Endothelial cell of umbilical vein (primary cell): Measurements from ENCODE around the gene MEGF11. TPM values are rescaled to one million over a fixed set of nuclear protein-coding genes. Genes with fewer than 3 reads are reported as not detected.
A peak's percentile ranks its signal among the peaks of the same experiment; 100 is the strongest.

Experiments
- BruUV-seq: library from RNA; stranded (reverse); fragments of 400-500 nt; replicated peaks from 2 replicates; lab custom pipeline; 2021; lab: Mats Ljungman, UMichigan
- CTCF ChIA-PET: fragments of 300-600, 350-600 bp; sonication (Branson Sonifier 250); formaldehyde crosslinking; loops from one replicate; lab custom pipeline; 2021; ENCODE audit warnings: antibody characterized with exemption, inconsistent platforms; lab: Charles Lee
- POLR2A ChIA-PET: fragments of 300-600, 350-600 bp; sonication (Branson Sonifier 250); formaldehyde crosslinking; loops from one replicate; lab custom pipeline; 2021; ENCODE audit warnings: antibody characterized with exemption, inconsistent platforms; lab: Charles Lee
- DNase-seq: peaks from one replicate; pipeline ENCODE4 v3.0.0-alpha.2; 2011; ENCODE audit warnings: low read depth, low spot score
- FAIRE-seq: peaks from 2 replicates; lab custom pipeline; 2011; peaks lifted over from hg19 to GRCh38; lab: Jason Lieb, UNC
- H2AFZ ChIP-seq: 2 replicates; pipeline ENCODE4 v1.6.0; 2012; ENCODE audit warnings: low read depth, low read length, control low read depth, inconsistent platforms
- H3K27ac ChIP-seq: 2 replicates; pipeline ENCODE4 v1.5.1; 2011; ENCODE audit warnings: low read depth, mild to moderate bottlenecking, control low read depth, low read length, moderate library complexity; ENCODE audit not compliant: insufficient read depth
- H3K27me3 ChIP-seq, 2 experiments: 2 replicates each; pipeline versions ENCODE4 v1.6.0 to v1.6.1; 2011; ENCODE audit warnings: low read length in 2 of 2, mixed read lengths in 1 of 2; ENCODE audit not compliant: control insufficient read depth in 2 of 2, insufficient read depth in 2 of 2
- H3K36me3 ChIP-seq, 2 experiments: 2 replicates in 1 of 2; 3 replicates in 1 of 2; pipeline ENCODE4 v1.5.1; 2011; ENCODE audit warnings: low read length in 2 of 2, mild to moderate bottlenecking in 1 of 2, moderate library complexity in 1 of 2; ENCODE audit not compliant: control insufficient read depth in 2 of 2, insufficient read depth in 2 of 2; ENCODE audit errors: extremely low read depth in 1 of 2
- H3K4me1 ChIP-seq: 3 replicates; pipeline ENCODE4 v1.5.1; 2011; ENCODE audit warnings: mild to moderate bottlenecking, low read length; ENCODE audit not compliant: control insufficient read depth, insufficient read depth; ENCODE audit errors: extremely low read depth
- H3K4me2 ChIP-seq: 2 replicates; pipeline ENCODE4 v1.6.1; 2011; ENCODE audit warnings: low read length, control low read depth, mixed read lengths; ENCODE audit not compliant: insufficient read depth
- H3K4me3 ChIP-seq, 3 experiments: fragments of 200-600 bp in 1 of 3; sonication (generic), shearing (Covaris generic) in 1 of 3; replicated peaks in 1 of 3; 2 replicates each; pipeline ENCODE4 v1.5.1; 2011 to 2016; ENCODE audit warnings: control low read depth in 3 of 3, low read length in 3 of 3, mild to moderate bottlenecking in 2 of 3, inconsistent platforms in 1 of 3, low read depth in 1 of 3, moderate library complexity in 1 of 3; ENCODE audit not compliant: insufficient read depth in 1 of 3
- H3K79me2 ChIP-seq: 2 replicates; pipeline ENCODE4 v1.6.0; 2012; ENCODE audit warnings: low read length, inconsistent platforms; ENCODE audit not compliant: control insufficient read depth, insufficient read depth
- H3K9ac ChIP-seq: replicated peaks from 2 replicates; pipeline ENCODE3; 2011; ENCODE audit warnings: low read length, control low read depth; ENCODE audit not compliant: insufficient read depth; ENCODE audit errors: extremely low read depth
- H3K9me1 ChIP-seq: replicated peaks from 3 replicates; pipeline ENCODE4 v1.6.0; 2011; ENCODE audit warnings: mild to moderate bottlenecking, low read length; ENCODE audit not compliant: control insufficient read depth, insufficient read depth; ENCODE audit errors: extremely low read depth
- H3K9me3 ChIP-seq: replicated peaks from 2 replicates; pipeline ENCODE4 v1.5.1; 2012; ENCODE audit warnings: low read length, inconsistent platforms; ENCODE audit not compliant: control insufficient read depth, insufficient read depth
- H4K20me1 ChIP-seq: replicated peaks from 2 replicates; pipeline ENCODE3; 2011; ENCODE audit warnings: mild to moderate bottlenecking, low read length; ENCODE audit not compliant: control insufficient read depth, insufficient read depth; ENCODE audit errors: extremely low read depth
- EZH2 ChIP-seq: IDR thresholded peaks from 2 replicates; pipeline ENCODE4 v1.6.1; 2012; ENCODE audit warnings: borderline replicate concordance, low read depth, mild to moderate bottlenecking, moderate library complexity, low read length, inconsistent platforms; ENCODE audit not compliant: severe bottlenecking
- FOS ChIP-seq: IDR thresholded peaks from 2 replicates; pipeline ENCODE4 v1.6.1; 2011; ENCODE audit warnings: mild to moderate bottlenecking, low read length, moderate library complexity, borderline replicate concordance; ENCODE audit not compliant: insufficient read depth
- GATA2 ChIP-seq: IDR thresholded peaks from 2 replicates; pipeline ENCODE4 v1.7.0; 2011; ENCODE audit warnings: low read depth, mild to moderate bottlenecking, moderate library complexity, mixed read lengths, low read length; ENCODE audit not compliant: insufficient read length, insufficient read depth
- JUN ChIP-seq: IDR thresholded peaks from 2 replicates; pipeline ENCODE4 v1.6.1; 2011; ENCODE audit warnings: borderline replicate concordance, low read depth; ENCODE audit not compliant: insufficient read length, insufficient read depth
- MYC ChIP-seq: IDR thresholded peaks from one replicate; pipeline ENCODE4 v1.6.1; 2011; ENCODE audit warnings: mild to moderate bottlenecking, low read depth, low read length
- POLR2A ChIP-seq: IDR thresholded peaks from 2 replicates; pipeline ENCODE4 v1.6.1; 2012; ENCODE audit warnings: low read depth, mild to moderate bottlenecking, control low read depth, low read length
- POLR2AphosphoS5 ChIP-seq: IDR thresholded peaks from 2 replicates; pipeline ENCODE4 v1.6.1; 2012; ENCODE audit warnings: low read depth, mild to moderate bottlenecking, control low read depth, low read length, moderate library complexity; ENCODE audit not compliant: insufficient read depth
- dilution Hi-C: fragments of 300-500 bp; cut with MboI; formaldehyde crosslinking; loops from one replicate; pipeline ENCODE4 v1.15.0; 2019; ENCODE audit warnings: low sequenced_read_pairs; ENCODE audit not compliant: extremely low pct_ligation_motif_present
- intact Hi-C: fragments of 100-400 bp; cut with micrococcal nuclease; formaldehyde crosslinking; loops from one replicate; pipeline ENCODE4 v1.10.0; 2022
- polyA plus RNA-seq, 4 experiments: library from polyadenylated mRNA; depleted of rRNA in 3 of 4; stranded (reverse) in 3 of 4; unstranded in 1 of 4; fragments of >200 nt; gene quantifications; 2 replicates each; pipeline versions ENCODE4 v1.2.1 to v1.2.3, GENCODE V29; 2011 to 2012; ENCODE audit warnings: missing spikeins in 1 of 4
- total RNA-seq: library from RNA; stranded (reverse); gene quantifications from 2 replicates; pipeline ENCODE4 v1.2.3, GENCODE V29; 2021
- TF ChIP-seq, protein P1 (sequence below), 2 donors: IDR thresholded peaks; 1 replicate in 1 of 2; 2 replicates in 1 of 2; pipeline ENCODE4 v1.5.1; 2011; ENCODE audit warnings: low read length in 2 of 2, mild to moderate bottlenecking in 2 of 2, moderate library complexity in 2 of 2, control low read depth in 1 of 2, inconsistent platforms in 1 of 2, low read depth in 1 of 2; ENCODE audit not compliant: insufficient read depth in 1 of 2; ENCODE audit errors: extremely low read depth in 1 of 2
- TF ChIP-seq, protein P2 (sequence below): IDR thresholded peaks from 2 replicates; pipeline ENCODE4 v1.6.1; 2011; ENCODE audit not compliant: insufficient read depth, insufficient read length

The MEGF11 gene
- total and polyA plus RNA-seq, 2 donors (not counting 3 experiments of a cell fraction or from before 2014, with no cell fraction given): not detected

DNA sequence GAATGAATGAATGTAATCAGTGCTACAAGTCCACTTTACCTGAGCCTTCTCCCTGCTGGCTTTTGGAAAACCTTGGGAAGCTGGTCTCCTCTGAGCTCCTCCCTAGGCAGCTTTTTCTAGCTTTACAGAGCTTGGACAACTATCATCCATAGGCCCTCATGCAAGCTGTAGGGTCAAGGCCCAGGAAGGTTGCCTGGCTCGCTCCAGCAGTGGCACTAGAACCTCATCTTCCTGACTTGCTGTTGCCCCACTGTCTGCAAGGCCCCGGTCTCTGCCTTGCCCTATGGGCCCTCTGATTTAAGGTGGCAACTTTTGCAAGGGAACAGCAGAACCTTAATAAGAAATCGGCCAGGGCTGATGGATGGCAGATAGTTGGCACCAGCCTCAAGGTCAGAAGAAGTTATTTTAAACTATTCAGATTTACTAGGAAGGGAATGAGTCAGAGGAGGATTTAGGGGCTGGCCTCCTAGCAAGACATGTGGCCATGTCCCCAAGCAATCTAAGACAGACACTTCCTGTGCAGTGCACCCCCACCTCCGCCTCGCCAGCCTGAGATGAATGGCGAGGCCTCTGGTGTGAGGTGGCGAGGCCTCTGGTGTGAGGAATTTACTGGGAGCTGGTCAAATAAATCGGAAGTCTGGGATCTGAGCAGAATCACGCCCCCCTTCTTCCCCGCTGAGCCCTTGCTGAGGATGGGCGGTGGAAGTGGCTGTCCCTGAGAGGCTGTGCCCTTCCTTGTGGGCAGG, 180.8 kb downstream of the MEGF11 start:
- dilution Hi-C loops (no loop called here), intact Hi-C loops (no loop called here)
- Histone ChIP-seq H3K9me3 (no peaks in the 10 kb centered on the region), H3K36me3 (no peaks in the 10 kb centered on the region), H3K79me2 (no peaks in the 10 kb centered on the region), H3K27ac (no peak overlapping the region), H3K9me1 (no peaks in the 10 kb centered on the region), H3K9ac (no peak overlapping the region), H3K4me2 (no peak overlapping the region), H3K4me1 (no peaks in the 10 kb centered on the region), H3K27me3 (peaks cover 0 to 2% of the 10 kb centered on the region in 2 experiments), H4K20me1 (no peaks in the 10 kb centered on the region), H2AFZ (no peak overlapping the region), H3K4me3 (no peak overlapping the region)
- ChIA-PET POLR2A (no interaction called here), CTCF (interaction anchor here (1.4 kb wide), 1 partner anchor 12 kb away, joined by 5 read pairs; no protein-coding TSS in a partner anchor)
- TF ChIP-seq POLR2A: no peak
- TF ChIP-seq JUN: no peak
- no peak for TF ChIP-seq EZH2
- DNase-seq (no peak), FAIRE-seq (peak; percentile 4)
- BruUV-seq: no TSS peak

- Histone ChIP-seq H3K4me2 (no peak overlapping the region), H3K4me1 (no peaks in the 10 kb centered on the region), H4K20me1 (no peaks in the 10 kb centered on the region), H3K9ac (no peak overlapping the region), H2AFZ (no peak overlapping the region), H3K9me3 (no peaks in the 10 kb centered on the region), H3K4me3 (no peak overlapping the region), H3K27me3 (peaks cover 0 to 2% of the 10 kb centered on the region in 2 experiments), H3K9me1 (no peaks in the 10 kb centered on the region), H3K79me2 (no peaks in the 10 kb centered on the region), H3K36me3 (no peaks in the 10 kb centered on the region), H3K27ac (no peak overlapping the region)
- intact Hi-C loops: no loop called here
- BruUV-seq: no TSS peak
- ChIA-PET POLR2A (no interaction called here), CTCF (interaction anchor here (0.8 to 1.4 kb wide), 2 partner anchors 10 to 13 kb away, joined by 3 to 5 read pairs; no protein-coding TSS in a partner anchor)
- DNase-seq (no peak), FAIRE-seq (no peak)
- dilution Hi-C loops: no loop called here
- TF ChIP-seq POLR2A (no peak), MYC (no peak), POLR2AphosphoS5 (no peak), FOS (no peak), GATA2 (no peak), JUN (no peak), EZH2 (no peak)
- TF ChIP-seq, protein P1, sequence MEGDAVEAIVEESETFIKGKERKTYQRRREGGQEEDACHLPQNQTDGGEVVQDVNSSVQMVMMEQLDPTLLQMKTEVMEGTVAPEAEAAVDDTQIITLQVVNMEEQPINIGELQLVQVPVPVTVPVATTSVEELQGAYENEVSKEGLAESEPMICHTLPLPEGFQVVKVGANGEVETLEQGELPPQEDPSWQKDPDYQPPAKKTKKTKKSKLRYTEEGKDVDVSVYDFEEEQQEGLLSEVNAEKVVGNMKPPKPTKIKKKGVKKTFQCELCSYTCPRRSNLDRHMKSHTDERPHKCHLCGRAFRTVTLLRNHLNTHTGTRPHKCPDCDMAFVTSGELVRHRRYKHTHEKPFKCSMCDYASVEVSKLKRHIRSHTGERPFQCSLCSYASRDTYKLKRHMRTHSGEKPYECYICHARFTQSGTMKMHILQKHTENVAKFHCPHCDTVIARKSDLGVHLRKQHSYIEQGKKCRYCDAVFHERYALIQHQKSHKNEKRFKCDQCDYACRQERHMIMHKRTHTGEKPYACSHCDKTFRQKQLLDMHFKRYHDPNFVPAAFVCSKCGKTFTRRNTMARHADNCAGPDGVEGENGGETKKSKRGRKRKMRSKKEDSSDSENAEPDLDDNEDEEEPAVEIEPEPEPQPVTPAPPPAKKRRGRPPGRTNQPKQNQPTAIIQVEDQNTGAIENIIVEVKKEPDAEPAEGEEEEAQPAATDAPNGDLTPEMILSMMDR (IDR thresholded peaks at IDR 0.05; ENCODE audit: extremely low read depth in 1 of 2, insufficient read depth in 1 of 2, low read depth in 1 of 2, low read length in 2 of 2): no peak
- TF ChIP-seq, protein P2, sequence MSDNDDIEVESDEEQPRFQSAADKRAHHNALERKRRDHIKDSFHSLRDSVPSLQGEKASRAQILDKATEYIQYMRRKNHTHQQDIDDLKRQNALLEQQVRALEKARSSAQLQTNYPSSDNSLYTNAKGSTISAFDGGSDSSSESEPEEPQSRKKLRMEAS: no peak
These were observed 181.6 kb downstream of the MEGF11 start for GRCh38 chr15:66071921-66072295.
